Measurements from ENCODE around the gene AK3.
A peak's percentile ranks its signal among the peaks of the same experiment; 100 is the strongest.
"Not testable (repeated sequence)": the region's sequence is repeated elsewhere in the genome, so short reads cannot be mapped to it uniquely, and the experiment has no call there.

Gene AK3

DNA sequence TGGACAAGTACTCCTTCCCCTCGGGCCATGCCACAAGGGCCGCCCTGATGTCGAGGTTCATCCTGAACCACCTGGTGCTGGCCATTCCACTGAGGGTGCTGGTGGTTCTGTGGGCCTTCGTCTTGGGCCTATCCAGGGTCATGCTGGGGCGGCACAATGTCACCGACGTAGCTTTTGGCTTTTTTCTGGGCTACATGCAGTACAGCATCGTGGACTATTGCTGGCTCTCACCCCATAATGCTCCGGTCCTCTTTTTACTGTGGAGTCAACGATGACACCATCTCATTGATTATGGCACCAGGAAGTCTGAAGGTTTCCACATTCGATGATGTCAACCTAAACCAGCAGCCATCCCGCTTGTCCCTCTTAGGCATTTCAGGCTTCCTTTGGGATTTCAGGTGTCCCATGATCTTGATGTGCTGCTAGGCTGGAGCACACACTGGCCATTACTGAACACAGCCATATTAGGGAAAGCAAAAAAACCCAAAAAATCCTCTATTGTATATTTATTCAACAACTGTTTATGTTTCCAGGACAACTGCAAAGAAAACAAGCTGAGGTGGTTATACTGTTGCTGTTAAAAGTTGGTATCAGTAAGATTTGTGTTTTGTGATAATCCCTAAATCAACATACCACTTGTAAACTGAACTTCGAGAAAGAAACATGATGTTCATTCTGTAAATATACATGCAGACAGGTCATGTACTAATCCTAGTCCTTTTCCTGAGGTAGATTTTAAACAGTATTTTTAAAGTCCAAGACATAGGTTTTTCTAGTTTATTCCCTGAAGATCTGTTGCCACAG, 77.8 kb downstream of the AK3 start:
- no peak for DNase-seq

DNA sequence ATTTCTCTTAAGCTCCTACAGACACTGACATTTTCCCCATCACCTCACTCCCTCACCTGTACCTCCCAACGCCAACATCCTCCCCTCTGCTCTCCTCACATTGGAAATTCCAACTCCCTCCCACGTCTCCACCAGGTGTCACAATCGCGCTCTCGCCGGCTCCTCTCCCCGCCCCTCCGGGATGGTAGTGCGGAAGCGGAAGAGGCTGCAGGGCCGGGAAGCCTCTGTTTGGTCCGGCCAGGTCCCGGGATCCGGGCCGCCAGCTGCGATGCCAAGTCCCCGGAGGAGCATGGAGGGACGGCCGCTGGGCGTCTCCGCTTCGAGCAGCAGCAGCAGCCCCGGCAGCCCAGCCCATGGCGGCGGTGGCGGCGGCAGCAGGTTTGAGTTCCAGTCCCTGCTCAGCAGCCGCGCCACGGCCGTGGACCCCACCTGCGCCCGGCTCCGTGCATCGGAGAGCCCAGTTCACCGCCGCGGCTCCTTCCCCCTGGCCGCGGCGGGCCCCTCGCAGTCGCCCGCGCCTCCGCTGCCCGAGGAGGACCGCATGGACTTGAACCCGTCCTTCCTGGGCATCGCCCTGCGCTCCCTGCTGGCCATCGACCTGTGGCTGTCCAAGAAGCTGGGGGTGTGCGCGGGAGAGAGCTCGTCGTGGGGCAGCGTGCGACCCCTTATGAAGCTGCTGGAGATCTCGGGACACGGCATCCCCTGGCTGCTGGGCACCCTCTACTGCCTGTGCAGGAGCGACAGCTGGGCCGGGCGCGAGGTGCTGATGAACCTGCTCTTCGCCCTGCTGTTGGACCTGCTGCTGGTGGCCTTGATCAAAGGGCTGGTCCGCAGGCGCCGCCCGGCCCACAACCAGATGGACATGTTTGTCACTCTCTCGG, 78.7 kb downstream of the AK3 start, which contains the start of gene PLPP6:
Gene PLPP6 (plus strand): TSS at position 187 of the 881 bp plus-strand sequence. CDS start 82 bp downstream, at position 269.
- DNase-seq = peak; percentile 70

- DNase-seq = no peak
These were observed 79.4 kb downstream of the AK3 start for GRCh38 chr9:4661611-4662010.

- no peak for DNase-seq
These were observed 79.8 kb downstream of the AK3 start for GRCh38 chr9:4661165-4661564.

DNA sequence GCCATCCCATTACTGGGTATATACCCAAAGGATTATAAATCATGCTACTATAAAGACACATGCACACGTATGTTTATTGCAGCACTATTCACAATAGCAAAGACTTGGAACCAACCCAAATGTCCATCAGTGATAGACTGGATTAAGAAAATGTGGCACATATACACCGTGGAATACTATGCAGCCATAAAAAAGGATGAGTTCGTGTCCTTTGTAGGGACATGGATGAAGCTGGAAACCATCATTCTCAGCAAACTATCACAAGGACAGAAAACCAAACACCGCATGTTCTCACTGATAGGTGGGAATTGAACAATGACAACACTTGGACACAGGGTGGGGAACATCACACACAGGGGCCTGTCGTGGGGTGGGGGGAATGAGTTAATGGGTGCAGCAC, 80.3 kb downstream of the AK3 start:
- DNase-seq = not testable (repeated sequence)
